Breast epithelium (tissue), 3 donors: Measurements from ENCODE around the gene APOL4.

Experiments
- POLR2AphosphoS5 ChIP-seq, 3 donors: sonication (generic); formaldehyde crosslinking; IDR thresholded peaks; one replicate each; pipeline ENCODE4 v1.6.1; 2017; ENCODE audit warnings: antibody characterized with exemption in 3 of 3
- TF ChIP-seq, protein P1 (sequence below), 3 donors: fragments of 450-650 bp; IDR thresholded peaks; one replicate each; pipeline ENCODE4 v1.5.1; 2016 to 2017; ENCODE audit warnings: antibody characterized with exemption in 3 of 3, mild to moderate bottlenecking in 3 of 3, moderate library complexity in 3 of 3

DNA sequence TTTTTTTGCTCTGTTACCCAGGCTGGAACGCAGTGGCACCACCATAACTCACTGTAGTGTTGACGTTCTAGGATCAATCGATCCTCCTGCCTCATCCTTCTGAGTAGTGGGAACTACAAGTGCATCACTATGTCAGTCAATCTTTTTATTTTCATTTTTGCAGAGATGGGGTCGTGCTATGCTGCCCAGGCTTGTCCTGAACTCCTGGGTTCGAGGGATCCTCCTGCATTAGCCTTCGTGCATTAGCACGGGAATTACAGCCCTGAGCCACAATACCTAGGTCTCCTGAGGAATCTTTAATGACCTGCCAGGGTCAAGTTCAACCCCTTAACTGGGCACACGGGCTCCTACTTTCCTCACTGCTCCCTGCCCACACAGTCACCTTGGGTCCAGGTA is 45.5 kb downstream of the APOL4 start:
- TF ChIP-seq, protein P1, sequence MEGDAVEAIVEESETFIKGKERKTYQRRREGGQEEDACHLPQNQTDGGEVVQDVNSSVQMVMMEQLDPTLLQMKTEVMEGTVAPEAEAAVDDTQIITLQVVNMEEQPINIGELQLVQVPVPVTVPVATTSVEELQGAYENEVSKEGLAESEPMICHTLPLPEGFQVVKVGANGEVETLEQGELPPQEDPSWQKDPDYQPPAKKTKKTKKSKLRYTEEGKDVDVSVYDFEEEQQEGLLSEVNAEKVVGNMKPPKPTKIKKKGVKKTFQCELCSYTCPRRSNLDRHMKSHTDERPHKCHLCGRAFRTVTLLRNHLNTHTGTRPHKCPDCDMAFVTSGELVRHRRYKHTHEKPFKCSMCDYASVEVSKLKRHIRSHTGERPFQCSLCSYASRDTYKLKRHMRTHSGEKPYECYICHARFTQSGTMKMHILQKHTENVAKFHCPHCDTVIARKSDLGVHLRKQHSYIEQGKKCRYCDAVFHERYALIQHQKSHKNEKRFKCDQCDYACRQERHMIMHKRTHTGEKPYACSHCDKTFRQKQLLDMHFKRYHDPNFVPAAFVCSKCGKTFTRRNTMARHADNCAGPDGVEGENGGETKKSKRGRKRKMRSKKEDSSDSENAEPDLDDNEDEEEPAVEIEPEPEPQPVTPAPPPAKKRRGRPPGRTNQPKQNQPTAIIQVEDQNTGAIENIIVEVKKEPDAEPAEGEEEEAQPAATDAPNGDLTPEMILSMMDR (IDR thresholded peaks at IDR 0.05): no peak
- no peak for TF ChIP-seq POLR2AphosphoS5 (IDR thresholded peaks at IDR 0.05)
